Astrocyte (in vitro differentiated cells and primary cell): ENCODE measurements around the gene SMOC2. TPM values are rescaled to one million over a fixed set of nuclear protein-coding genes. Genes with fewer than 3 reads are reported as not detected.

ENCODE experiments used
- DNase-seq: peaks from one replicate; pipeline ENCODE4 v3.0.0-alpha.2; 2010; ENCODE audit warnings: low read depth
- FAIRE-seq: peaks from 2 replicates; lab custom pipeline; 2011; peaks lifted over from hg19 to GRCh38; lab: Jason Lieb, UNC
- H2AFZ ChIP-seq: 2 replicates; pipeline ENCODE4 v1.6.0; 2012; ENCODE audit warnings: low read depth, low read length, inconsistent platforms
- H3K27ac ChIP-seq: 2 replicates; pipeline ENCODE4 v1.5.1; 2011; ENCODE audit warnings: low read depth, low read length, inconsistent platforms
- H3K27me3 ChIP-seq: 2 replicates; pipeline ENCODE4 v1.6.0; 2011; ENCODE audit warnings: low read length, inconsistent platforms; ENCODE audit not compliant: insufficient read depth
- H3K36me3 ChIP-seq: 2 replicates; pipeline ENCODE4 v1.5.1; 2011; ENCODE audit warnings: low read length, inconsistent platforms; ENCODE audit not compliant: insufficient read depth
- H3K4me1 ChIP-seq: 2 replicates; pipeline ENCODE4 v1.5.1; 2011; ENCODE audit warnings: low read length, inconsistent platforms; ENCODE audit not compliant: insufficient read depth
- H3K4me2 ChIP-seq: 2 replicates; pipeline ENCODE4 v1.6.0; 2012; ENCODE audit warnings: low read length, inconsistent platforms
- H3K4me3 ChIP-seq: 2 replicates; pipeline ENCODE4 v1.5.1; 2011; ENCODE audit warnings: low read depth, mild to moderate bottlenecking, low read length, inconsistent platforms; ENCODE audit not compliant: insufficient read depth
- H3K79me2 ChIP-seq: 2 replicates; pipeline ENCODE4 v1.6.0; 2012; ENCODE audit warnings: mild to moderate bottlenecking, low read length, inconsistent platforms; ENCODE audit not compliant: insufficient read depth
- H3K9ac ChIP-seq: 2 replicates; pipeline ENCODE4 v1.6.0; 2012; ENCODE audit warnings: mild to moderate bottlenecking, low read length, inconsistent platforms
- H3K9me3 ChIP-seq: 2 replicates; pipeline ENCODE4 v1.5.1; 2012; ENCODE audit warnings: low read depth, mild to moderate bottlenecking, low read length, inconsistent platforms; ENCODE audit not compliant: insufficient read depth
- H4K20me1 ChIP-seq: 2 replicates; pipeline ENCODE4 v1.6.0; 2012; ENCODE audit warnings: low read length, inconsistent platforms; ENCODE audit not compliant: insufficient read depth
- H3K27ac Mint-ChIP-seq: one replicate; pipeline ENCODE4 v1.8.0; 2021; ENCODE audit warnings: mild to moderate bottlenecking, mixed read lengths; ENCODE audit not compliant: unreplicated experiment
- H3K27me3 Mint-ChIP-seq: one replicate; pipeline ENCODE4 v1.8.0; 2021; ENCODE audit warnings: low read depth, mixed read lengths; ENCODE audit not compliant: unreplicated experiment
- H3K36me3 Mint-ChIP-seq: one replicate; pipeline ENCODE4 v1.8.0; 2021; ENCODE audit warnings: low read depth, mixed read lengths; ENCODE audit not compliant: unreplicated experiment
- H3K4me1 Mint-ChIP-seq: one replicate; pipeline ENCODE4 v1.8.0; 2021; ENCODE audit warnings: low read depth, mixed read lengths; ENCODE audit not compliant: unreplicated experiment
- H3K4me3 Mint-ChIP-seq: one replicate; pipeline ENCODE4 v1.8.0; 2021; ENCODE audit warnings: mild to moderate bottlenecking, moderate library complexity, mixed read lengths; ENCODE audit not compliant: unreplicated experiment
- H3K9me3 Mint-ChIP-seq: one replicate; pipeline ENCODE4 v1.8.0; 2021; ENCODE audit warnings: mild to moderate bottlenecking, mixed read lengths; ENCODE audit not compliant: unreplicated experiment
- EZH2 ChIP-seq: IDR thresholded peaks from 2 replicates; pipeline ENCODE4 v1.6.1; 2012; ENCODE audit warnings: mild to moderate bottlenecking, low read length, inconsistent platforms; ENCODE audit not compliant: insufficient read depth
- total RNA-seq: library from RNA; stranded (reverse); gene quantifications from 2 replicates; pipeline ENCODE4 v1.2.1, GENCODE V29; 2021
- TF ChIP-seq, protein P1 (sequence below): IDR thresholded peaks from 2 replicates; pipeline ENCODE4 v1.5.1; 2011; ENCODE audit warnings: low read depth, mild to moderate bottlenecking, inconsistent platforms, low read length, moderate library complexity; ENCODE audit not compliant: insufficient read depth

The SMOC2 gene
- total RNA-seq, 1 donor from 2014 or later, result 0.93 TPM

DNA sequence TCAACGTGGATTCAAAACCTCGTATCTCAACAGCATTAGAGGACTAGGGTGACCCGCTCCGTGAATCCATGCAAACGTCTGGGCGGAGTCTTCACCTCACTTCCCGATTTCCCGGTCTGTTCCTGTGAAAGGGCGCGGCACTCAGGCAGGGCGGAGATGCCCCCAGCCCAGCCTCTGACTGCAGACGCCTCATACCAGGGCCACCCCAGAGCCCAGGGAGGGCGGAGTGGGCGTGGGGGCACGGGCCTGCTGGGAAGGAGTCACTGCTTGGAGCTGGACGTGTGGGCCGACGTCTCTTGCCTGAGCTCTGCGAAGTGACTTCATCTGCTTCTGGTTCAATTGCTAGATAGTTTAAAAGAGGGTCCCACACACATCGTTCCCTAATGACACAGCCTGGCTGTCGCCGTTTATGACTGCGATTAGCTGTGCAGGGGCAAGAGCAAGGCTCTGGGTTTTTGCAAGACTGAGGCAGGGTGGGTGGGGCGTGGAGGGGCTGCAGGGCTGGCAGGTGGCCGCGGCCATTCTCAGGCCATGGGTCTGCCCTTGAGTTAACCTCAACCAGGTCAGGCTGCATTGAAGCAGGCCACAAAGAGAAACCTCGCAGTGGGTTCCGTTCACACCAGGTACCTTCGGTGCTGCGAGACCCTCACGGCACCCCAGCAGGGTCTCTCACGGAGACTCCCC, 15.0 kb downstream of the SMOC2 start:
- Histone ChIP-seq H2AFZ (no peak overlapping the region), H3K9ac (no peak overlapping the region), H3K27me3 (no peaks in the 10 kb centered on the region), H3K4me1 (no peaks in the 10 kb centered on the region), H4K20me1 (no peaks in the 10 kb centered on the region), H3K36me3 (no peaks in the 10 kb centered on the region), H3K9me3 (no peaks in the 10 kb centered on the region), H3K79me2 (no peaks in the 10 kb centered on the region), H3K4me2 (no peak overlapping the region), H3K4me3 (no peak overlapping the region), H3K27ac (no peak overlapping the region)
- Mint-ChIP-seq H3K4me3 (no peak overlapping the region), H3K27ac (no peak overlapping the region), H3K9me3 (no peaks in the 10 kb centered on the region), H3K27me3 (peaks cover 41% of the 10 kb centered on the region), H3K36me3 (no peaks in the 10 kb centered on the region), H3K4me1 (peaks cover 6% of the 10 kb centered on the region)
- no peak for FAIRE-seq
- TF ChIP-seq, protein P1, sequence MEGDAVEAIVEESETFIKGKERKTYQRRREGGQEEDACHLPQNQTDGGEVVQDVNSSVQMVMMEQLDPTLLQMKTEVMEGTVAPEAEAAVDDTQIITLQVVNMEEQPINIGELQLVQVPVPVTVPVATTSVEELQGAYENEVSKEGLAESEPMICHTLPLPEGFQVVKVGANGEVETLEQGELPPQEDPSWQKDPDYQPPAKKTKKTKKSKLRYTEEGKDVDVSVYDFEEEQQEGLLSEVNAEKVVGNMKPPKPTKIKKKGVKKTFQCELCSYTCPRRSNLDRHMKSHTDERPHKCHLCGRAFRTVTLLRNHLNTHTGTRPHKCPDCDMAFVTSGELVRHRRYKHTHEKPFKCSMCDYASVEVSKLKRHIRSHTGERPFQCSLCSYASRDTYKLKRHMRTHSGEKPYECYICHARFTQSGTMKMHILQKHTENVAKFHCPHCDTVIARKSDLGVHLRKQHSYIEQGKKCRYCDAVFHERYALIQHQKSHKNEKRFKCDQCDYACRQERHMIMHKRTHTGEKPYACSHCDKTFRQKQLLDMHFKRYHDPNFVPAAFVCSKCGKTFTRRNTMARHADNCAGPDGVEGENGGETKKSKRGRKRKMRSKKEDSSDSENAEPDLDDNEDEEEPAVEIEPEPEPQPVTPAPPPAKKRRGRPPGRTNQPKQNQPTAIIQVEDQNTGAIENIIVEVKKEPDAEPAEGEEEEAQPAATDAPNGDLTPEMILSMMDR, result no peak
- TF ChIP-seq EZH2, result no peak
- no peak for DNase-seq

DNA sequence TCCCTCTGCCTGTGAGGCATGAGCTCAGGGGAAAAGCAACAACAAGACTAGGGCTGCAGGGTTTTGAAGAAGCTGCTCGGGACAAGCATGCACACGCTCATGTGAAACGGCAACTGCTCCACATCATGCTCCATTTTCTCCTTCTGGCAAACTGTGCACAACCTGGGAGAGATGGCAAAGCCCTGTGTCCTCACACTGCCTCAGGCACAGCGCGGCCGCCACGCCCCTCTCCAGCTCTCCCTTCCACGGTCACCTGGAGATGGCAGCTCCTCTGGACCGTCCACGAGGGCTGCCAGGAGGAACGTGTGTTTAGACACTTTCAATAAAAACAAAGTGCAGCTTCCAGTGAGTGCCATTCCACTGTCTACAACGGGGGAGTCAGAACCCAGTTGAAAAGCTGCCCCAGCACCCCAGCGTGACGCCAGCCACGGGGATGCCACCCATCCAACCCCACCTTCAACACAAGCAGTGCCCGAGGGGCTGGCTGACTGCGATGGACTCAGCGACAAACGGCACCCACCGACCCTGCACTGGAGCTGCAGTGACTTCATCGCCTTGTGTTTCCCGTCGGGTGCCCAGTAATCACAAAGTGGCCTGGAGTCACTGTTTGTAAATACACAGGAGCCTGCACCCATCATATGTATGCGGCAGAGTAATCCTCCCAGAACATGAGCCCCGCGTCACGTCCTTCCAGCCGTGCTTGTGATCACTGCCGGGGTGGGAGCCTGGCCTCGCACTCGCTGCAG, 16.1 kb downstream of the SMOC2 start:
- Histone ChIP-seq H2AFZ (no peak overlapping the region), H3K27me3 (no peaks in the 10 kb centered on the region), H3K4me2 (no peak overlapping the region), H3K36me3 (no peaks in the 10 kb centered on the region), H3K9ac (no peak overlapping the region), H4K20me1 (no peaks in the 10 kb centered on the region), H3K4me3 (no peak overlapping the region), H3K79me2 (no peaks in the 10 kb centered on the region), H3K9me3 (no peaks in the 10 kb centered on the region), H3K4me1 (no peaks in the 10 kb centered on the region), H3K27ac (no peak overlapping the region)
- Mint-ChIP-seq H3K36me3 (no peaks in the 10 kb centered on the region), H3K27me3 (peaks cover 37% of the 10 kb centered on the region), H3K4me1 (peaks cover 6% of the 10 kb centered on the region), H3K9me3 (no peaks in the 10 kb centered on the region), H3K27ac (no peak overlapping the region), H3K4me3 (no peak overlapping the region)
- DNase-seq, result no peak
- no peak for FAIRE-seq
- TF ChIP-seq EZH2, result no peak
- TF ChIP-seq, protein P1, result no peak

DNA sequence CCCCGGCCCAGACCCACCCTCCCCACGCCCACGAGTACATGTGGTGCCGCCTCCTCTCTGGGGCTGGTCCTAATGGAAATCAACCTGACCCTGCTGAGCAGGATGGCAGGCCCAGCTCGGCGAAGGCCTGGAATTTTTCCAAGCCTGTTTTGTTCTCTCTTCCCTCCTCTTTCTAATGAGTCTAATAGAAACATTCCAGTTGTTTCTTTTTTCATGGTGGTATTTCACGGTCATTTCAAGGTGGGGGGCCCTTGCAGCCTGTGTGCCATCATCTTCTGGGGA, 16.6 kb downstream of the SMOC2 start:
- DNase-seq (no peak), FAIRE-seq (no peak)
- no peaks in the 10 kb centered on the region for H4K20me1 ChIP-seq
- Mint-ChIP-seq H3K36me3 (no peaks in the 10 kb centered on the region), H3K27me3 (peaks cover 38% of the 10 kb centered on the region), H3K4me3 (no peak overlapping the region), H3K4me1 (peaks cover 6% of the 10 kb centered on the region), H3K27ac (no peak overlapping the region), H3K9me3 (no peaks in the 10 kb centered on the region)
- H3K27me3 ChIP-seq, result no peaks in the 10 kb centered on the region
- no peaks in the 10 kb centered on the region for H3K4me1 ChIP-seq
- no peaks in the 10 kb centered on the region for H3K79me2 ChIP-seq
- no peaks in the 10 kb centered on the region for H3K9me3 ChIP-seq
- H3K4me3 ChIP-seq, result no peak overlapping the region
- H3K36me3 ChIP-seq, result no peaks in the 10 kb centered on the region
- H2AFZ ChIP-seq, result no peak overlapping the region
- no peak overlapping the region for H3K9ac ChIP-seq
- TF ChIP-seq, protein P1, result no peak
- no peak for TF ChIP-seq EZH2
- H3K27ac ChIP-seq, result no peak overlapping the region
- no peak overlapping the region for H3K4me2 ChIP-seq
